WTC11 (cell line): ENCODE data around the gene ARCN1. TPM values are rescaled to one million over a fixed set of nuclear protein-coding genes. Genes with fewer than 3 reads are reported as not detected.

Experiments used
- ATAC-seq: fragments of 200-7000 bp; cut with Tn5 transposase; 2 replicates; pipeline ENCODE4 v1.10.0; 2021; ENCODE audit warnings: mild to moderate bottlenecking, moderate library complexity
- CTCF ChIA-PET: fragments of 300-600 bp; sonication (Branson Sonifier 250); formaldehyde crosslinking; loops from one replicate; lab custom pipeline; 2021; ENCODE audit warnings: antibody characterized with exemption; lab: Charles Lee
- POLR2A ChIA-PET: fragments of 350-600 bp; sonication (Branson Sonifier 250); formaldehyde crosslinking; loops from one replicate; lab custom pipeline; 2021; ENCODE audit warnings: antibody characterized with exemption; lab: Charles Lee
- DNase-seq: peaks from one replicate; pipeline ENCODE4 v3.0.0; 2021; ENCODE audit warnings: low spot score
- H3K27ac Mint-ChIP-seq: 2 replicates; pipeline ENCODE4 v1.8.0; 2021; ENCODE audit warnings: mixed read lengths
- H3K27me3 Mint-ChIP-seq: 2 replicates; pipeline ENCODE4 v1.8.0; 2021; ENCODE audit warnings: low read depth, mild to moderate bottlenecking, moderate library complexity, mixed read lengths
- H3K36me3 Mint-ChIP-seq: 2 replicates; pipeline ENCODE4 v1.8.0; 2021; ENCODE audit warnings: mixed read lengths
- H3K4me1 Mint-ChIP-seq: 2 replicates; pipeline ENCODE4 v1.8.0; 2022; ENCODE audit warnings: mixed read lengths
- H3K4me3 Mint-ChIP-seq: 2 replicates; pipeline ENCODE4 v1.8.0; 2021; ENCODE audit warnings: mild to moderate bottlenecking, moderate library complexity, mixed read lengths
- H3K9me3 Mint-ChIP-seq: 2 replicates; pipeline ENCODE4 v1.8.0; 2021; ENCODE audit warnings: mixed read lengths
- ARID4B ChIP-seq: sonication (generic); formaldehyde crosslinking; IDR thresholded peaks from 2 replicates; pipeline ENCODE4 v1.8.0; 2023; ENCODE audit warnings: missing genetic modification reagents, mild to moderate bottlenecking, borderline replicate concordance
- ATF2 ChIP-seq: sonication (generic); formaldehyde crosslinking; IDR thresholded peaks from 2 replicates; pipeline ENCODE4 v1.8.1; 2022; ENCODE audit warnings: low read depth, missing genetic modification reagents, borderline replicate concordance
- CBFB ChIP-seq: sonication (generic); formaldehyde crosslinking; IDR thresholded peaks from 2 replicates; pipeline ENCODE4 v1.8.1; 2022; ENCODE audit warnings: mild to moderate bottlenecking, low read depth, missing genetic modification reagents
- CREB1 ChIP-seq: sonication (generic); formaldehyde crosslinking; IDR thresholded peaks from 2 replicates; pipeline ENCODE4 v1.8.0; 2023; ENCODE audit warnings: mild to moderate bottlenecking, missing genetic modification reagents
- CTCF ChIP-seq: fragments of 200-600 bp; IDR thresholded peaks from 2 replicates; pipeline ENCODE4 v1.8.0; 2022; ENCODE audit warnings: antibody characterized with exemption
- ELF4 ChIP-seq: sonication (generic); formaldehyde crosslinking; IDR thresholded peaks from 2 replicates; pipeline ENCODE4 v1.8.1; 2022; ENCODE audit warnings: low read depth, mild to moderate bottlenecking, moderate library complexity, missing genetic modification reagents
- EMX1 ChIP-seq: fragments of 250-450 bp; sonication (Bioruptor Pico); IDR thresholded peaks from 2 replicates; pipeline ENCODE4 v1.8.0; 2021; ENCODE audit warnings: mild to moderate bottlenecking
- ERG ChIP-seq: fragments of 250-450 bp; sonication (Bioruptor Pico); IDR thresholded peaks from 2 replicates; pipeline ENCODE4 v1.8.0; 2021; ENCODE audit warnings: mild to moderate bottlenecking
- ETV6 ChIP-seq: sonication (generic); formaldehyde crosslinking; IDR thresholded peaks from 2 replicates; pipeline ENCODE4 v1.8.1; 2022; ENCODE audit warnings: mild to moderate bottlenecking, missing genetic modification reagents
- FOXK1 ChIP-seq: sonication (generic); formaldehyde crosslinking; IDR thresholded peaks from 2 replicates; pipeline ENCODE4 v1.8.0; 2022; ENCODE audit warnings: mild to moderate bottlenecking, moderate library complexity, missing genetic modification reagents
- FOXP1 ChIP-seq: sonication (generic); formaldehyde crosslinking; IDR thresholded peaks from 2 replicates; pipeline ENCODE4 v1.8.0; 2022; ENCODE audit warnings: missing genetic modification reagents, mild to moderate bottlenecking, moderate library complexity, borderline replicate concordance
- IRF2 ChIP-seq: sonication (generic); formaldehyde crosslinking; IDR thresholded peaks from 2 replicates; pipeline ENCODE4 v1.8.0; 2022; ENCODE audit warnings: low read depth, missing genetic modification reagents, borderline replicate concordance
- NFATC4 ChIP-seq: fragments of 250-450 bp; sonication (Bioruptor Pico); IDR thresholded peaks from 2 replicates; pipeline ENCODE4 v1.9.0; 2021; ENCODE audit warnings: mild to moderate bottlenecking
- PRRX2 ChIP-seq: fragments of 250-450 bp; sonication (Bioruptor Pico); IDR thresholded peaks from 2 replicates; pipeline ENCODE4 v1.8.0; 2021; ENCODE audit warnings: mild to moderate bottlenecking
- SOX15 ChIP-seq: fragments of 250-450 bp; sonication (Bioruptor Pico); IDR thresholded peaks from 2 replicates; pipeline ENCODE4 v1.9.0; 2021; ENCODE audit warnings: mild to moderate bottlenecking
- TCF7 ChIP-seq: sonication (generic); formaldehyde crosslinking; IDR thresholded peaks from 2 replicates; pipeline ENCODE4 v1.8.0; 2022; ENCODE audit warnings: mild to moderate bottlenecking, low read depth, missing genetic modification reagents, moderate library complexity
- ZBTB21 ChIP-seq: sonication (generic); formaldehyde crosslinking; IDR thresholded peaks from 2 replicates; pipeline ENCODE4 v1.8.1; 2023; ENCODE audit warnings: mild to moderate bottlenecking, missing genetic modification reagents, borderline replicate concordance
- ZNF396 ChIP-seq: fragments of 250-450 bp; sonication (Bioruptor Pico); IDR thresholded peaks from 2 replicates; pipeline ENCODE4 v1.8.0; 2021; ENCODE audit warnings: mild to moderate bottlenecking, moderate library complexity, borderline replicate concordance
- total RNA-seq: library from RNA; stranded (reverse); gene quantifications from 3 replicates; pipeline ENCODE4 v1.2.3, GENCODE V29; 2021
- TF ChIP-seq, protein P1 (sequence below): sonication (generic); formaldehyde crosslinking; IDR thresholded peaks from 2 replicates; pipeline ENCODE4 v1.8.1; 2023; ENCODE audit warnings: mild to moderate bottlenecking, missing genetic modification reagents
- TF ChIP-seq, protein P2 (sequence below): sonication (generic); formaldehyde crosslinking; IDR thresholded peaks from 2 replicates; pipeline ENCODE4 v1.8.1; 2022; ENCODE audit warnings: low read depth, mild to moderate bottlenecking, moderate library complexity, missing genetic modification reagents, borderline replicate concordance

Gene ARCN1
- total RNA-seq, 1 experiment from 2014 or later = 154 TPM

DNA sequence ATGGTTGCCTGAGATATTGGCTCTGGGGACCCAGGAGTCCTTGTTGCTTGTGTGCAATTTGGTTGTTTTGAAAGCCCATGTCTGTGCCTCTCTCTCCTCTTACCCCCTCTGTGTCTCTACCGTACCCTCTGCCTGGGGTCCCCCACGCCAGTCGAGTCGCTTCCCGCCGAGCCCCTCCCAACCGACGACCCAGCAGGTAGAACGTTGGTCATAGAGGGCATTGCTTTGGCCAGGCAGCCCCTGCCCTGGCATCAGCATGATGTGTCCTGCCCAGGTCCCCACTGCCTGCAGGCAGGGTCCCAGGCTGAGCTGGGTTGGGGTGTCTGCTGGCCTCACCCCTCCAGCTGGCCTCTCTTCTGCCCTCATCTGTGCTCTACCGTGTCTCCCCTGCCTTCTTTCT is 72.3 kb downstream of the ARCN1 start (continued):
- TF ChIP-seq CTCF = no peak
- no peak for TF ChIP-seq ATF2 (CRISPR knock-in tag)
- TF ChIP-seq IRF2 (CRISPR knock-in tag) = no peak
- TF ChIP-seq FOXP1 (CRISPR knock-in tag) = no peak
- no peak for TF ChIP-seq PRRX2 (CRISPR knock-in tag)
- no peak for TF ChIP-seq ARID4B (CRISPR knock-in tag)
- TF ChIP-seq NFATC4 (CRISPR knock-in tag) = no peak
- TF ChIP-seq, protein P1, sequence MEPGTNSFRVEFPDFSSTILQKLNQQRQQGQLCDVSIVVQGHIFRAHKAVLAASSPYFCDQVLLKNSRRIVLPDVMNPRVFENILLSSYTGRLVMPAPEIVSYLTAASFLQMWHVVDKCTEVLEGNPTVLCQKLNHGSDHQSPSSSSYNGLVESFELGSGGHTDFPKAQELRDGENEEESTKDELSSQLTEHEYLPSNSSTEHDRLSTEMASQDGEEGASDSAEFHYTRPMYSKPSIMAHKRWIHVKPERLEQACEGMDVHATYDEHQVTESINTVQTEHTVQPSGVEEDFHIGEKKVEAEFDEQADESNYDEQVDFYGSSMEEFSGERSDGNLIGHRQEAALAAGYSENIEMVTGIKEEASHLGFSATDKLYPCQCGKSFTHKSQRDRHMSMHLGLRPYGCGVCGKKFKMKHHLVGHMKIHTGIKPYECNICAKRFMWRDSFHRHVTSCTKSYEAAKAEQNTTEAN (CRISPR knock-in tag) = no peak
- TF ChIP-seq ZNF396 (CRISPR knock-in tag) = no peak
- TF ChIP-seq, protein P2, sequence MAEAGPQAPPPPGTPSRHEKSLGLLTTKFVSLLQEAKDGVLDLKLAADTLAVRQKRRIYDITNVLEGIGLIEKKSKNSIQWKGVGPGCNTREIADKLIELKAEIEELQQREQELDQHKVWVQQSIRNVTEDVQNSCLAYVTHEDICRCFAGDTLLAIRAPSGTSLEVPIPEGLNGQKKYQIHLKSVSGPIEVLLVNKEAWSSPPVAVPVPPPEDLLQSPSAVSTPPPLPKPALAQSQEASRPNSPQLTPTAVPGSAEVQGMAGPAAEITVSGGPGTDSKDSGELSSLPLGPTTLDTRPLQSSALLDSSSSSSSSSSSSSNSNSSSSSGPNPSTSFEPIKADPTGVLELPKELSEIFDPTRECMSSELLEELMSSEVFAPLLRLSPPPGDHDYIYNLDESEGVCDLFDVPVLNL (CRISPR knock-in tag) = no peak

GRCh38 chr11:118645066-118645715 is 73.0 kb downstream of the ARCN1 start:
- ChIA-PET POLR2A (no interaction called here), CTCF (interaction anchor here (0.6 to 1.0 kb wide), 2 partner anchors 10 kb away, joined by 3 to 4 read pairs; no protein-coding TSS in a partner anchor)
- Mint-ChIP-seq H3K9me3 (no peaks in the 10 kb centered on the region), H3K27me3 (no peaks in the 10 kb centered on the region), H3K4me3 (no peak overlapping the region), H3K36me3 (peaks cover 41% of the 10 kb centered on the region), H3K27ac (no peak overlapping the region), H3K4me1 (no peaks in the 10 kb centered on the region)
- ATAC-seq = no peak
- no peak for DNase-seq
- TF ChIP-seq CREB1 (CRISPR knock-in tag) (no peak), ZBTB21 (CRISPR knock-in tag) (no peak), EMX1 (CRISPR knock-in tag) (no peak), TCF7 (CRISPR knock-in tag) (no peak), ERG (no peak), FOXK1 (no peak), ETV6 (CRISPR knock-in tag) (no peak), ZNF396 (CRISPR knock-in tag) (no peak), ELF4 (no peak), SOX15 (CRISPR knock-in tag) (no peak), CBFB (CRISPR knock-in tag) (no peak), ATF2 (CRISPR knock-in tag) (no peak)
